Middle frontal gyrus (tissue), 1 donor: ENCODE measurements around the gene PELI3.
"Not testable (repeated sequence)": the region's sequence is repeated elsewhere in the genome, so short reads cannot be mapped to it uniquely, and the experiment has no call there.

Experiments
- DNase-seq: peaks from one replicate; pipeline ENCODE4 v3.0.0-alpha.2; 2015; ENCODE audit warnings: low spot score; ENCODE audit errors: extremely low spot score

Gene PELI3

GRCh38 chr11:66443602-66444001 is 23.1 kb upstream of the PELI3 start:
- no peak for DNase-seq

- DNase-seq, result no peak
Observed at GRCh38 chr11:66447012-66447411, 19.7 kb upstream of the PELI3 start.

GRCh38 chr11:66448523-66448922 is 18.2 kb upstream of the PELI3 start:
- DNase-seq, result no peak

GRCh38 chr11:66450560-66450959 is 16.1 kb upstream of the PELI3 start:
- no peak for DNase-seq

GRCh38 chr11:66451663-66452062 is 15.0 kb upstream of the PELI3 start:
- no peak for DNase-seq

- no peak for DNase-seq
Observed at GRCh38 chr11:66454247-66454646, 12.5 kb upstream of the PELI3 start.

GRCh38 chr11:66454828-66455227 is 11.9 kb upstream of the PELI3 start:
- DNase-seq, result no peak

GRCh38 chr11:66457826-66458225 is 8.9 kb upstream of the PELI3 start:
- DNase-seq, result no peak

- no peak for DNase-seq
Observed at GRCh38 chr11:66459138-66459778, 7.4 kb upstream of the PELI3 start.

GRCh38 chr11:66462010-66462409 is 4.7 kb upstream of the PELI3 start:
- DNase-seq, result no peak

- DNase-seq, result no peak
Observed at GRCh38 chr11:66462911-66463310, 3.8 kb upstream of the PELI3 start.

- not testable (repeated sequence) for DNase-seq
Observed at GRCh38 chr11:66464116-66464515, 2.6 kb upstream of the PELI3 start.

- no peak for DNase-seq
Observed at GRCh38 chr11:66464916-66465315, 1.8 kb upstream of the PELI3 start.

- DNase-seq, result no peak
Observed at GRCh38 chr11:66465373-66466224, 1.1 kb upstream of the PELI3 start.

- no peak for DNase-seq
Observed at GRCh38 chr11:66467034-66467659, 442 bp downstream of the PELI3 start.

- DNase-seq, result no peak
Observed at GRCh38 chr11:66467756-66468155, 1.1 kb downstream of the PELI3 start.

GRCh38 chr11:66468691-66469090 is 2.0 kb downstream of the PELI3 start:
- no peak for DNase-seq

- no peak for DNase-seq
Observed at GRCh38 chr11:66469441-66469840, 2.7 kb downstream of the PELI3 start.

- DNase-seq, result no peak
Observed at GRCh38 chr11:66470015-66470414, 3.3 kb downstream of the PELI3 start.

GRCh38 chr11:66471142-66471541 is 4.4 kb downstream of the PELI3 start:
- DNase-seq, result no peak

- no peak for DNase-seq
Observed at GRCh38 chr11:66472054-66472453, 5.3 kb downstream of the PELI3 start.

- DNase-seq, result no peak
Observed at GRCh38 chr11:66473167-66473566, 6.5 kb downstream of the PELI3 start.
